Breast epithelium (tissue), 3 donors: Measurements from ENCODE around the gene PARP1.

ENCODE experiments used
- POLR2A ChIP-seq: fragments of 450-650 bp; IDR thresholded peaks from one replicate; pipeline ENCODE4 v1.6.1; 2016; ENCODE audit warnings: antibody characterized with exemption, mild to moderate bottlenecking, moderate library complexity
- TF ChIP-seq, protein P1 (sequence below), 3 donors: fragments of 450-650 bp; IDR thresholded peaks; one replicate each; pipeline ENCODE4 v1.5.1; 2016 to 2017; ENCODE audit warnings: antibody characterized with exemption in 3 of 3, mild to moderate bottlenecking in 3 of 3, moderate library complexity in 3 of 3

DNA sequence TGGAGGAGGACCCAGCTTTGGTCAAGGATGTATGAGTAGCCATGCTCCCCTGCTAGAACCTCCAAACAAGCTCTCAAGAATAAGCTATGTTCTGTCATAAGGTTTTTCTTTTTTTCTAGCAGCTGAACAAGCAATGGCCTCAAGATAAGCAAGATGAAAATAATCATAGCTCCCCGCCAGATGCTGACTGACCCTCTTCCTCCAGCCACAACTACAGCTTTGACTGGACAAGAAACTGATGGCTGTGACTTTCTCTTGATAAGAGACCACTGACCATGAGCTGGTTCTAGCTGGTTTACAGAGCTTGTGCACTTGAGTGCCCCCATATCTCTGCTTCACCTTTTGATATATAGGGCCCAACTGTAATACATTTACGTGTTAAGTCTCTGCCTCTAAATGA is 38.2 kb upstream of the PARP1 start:
- TF ChIP-seq, protein P1, sequence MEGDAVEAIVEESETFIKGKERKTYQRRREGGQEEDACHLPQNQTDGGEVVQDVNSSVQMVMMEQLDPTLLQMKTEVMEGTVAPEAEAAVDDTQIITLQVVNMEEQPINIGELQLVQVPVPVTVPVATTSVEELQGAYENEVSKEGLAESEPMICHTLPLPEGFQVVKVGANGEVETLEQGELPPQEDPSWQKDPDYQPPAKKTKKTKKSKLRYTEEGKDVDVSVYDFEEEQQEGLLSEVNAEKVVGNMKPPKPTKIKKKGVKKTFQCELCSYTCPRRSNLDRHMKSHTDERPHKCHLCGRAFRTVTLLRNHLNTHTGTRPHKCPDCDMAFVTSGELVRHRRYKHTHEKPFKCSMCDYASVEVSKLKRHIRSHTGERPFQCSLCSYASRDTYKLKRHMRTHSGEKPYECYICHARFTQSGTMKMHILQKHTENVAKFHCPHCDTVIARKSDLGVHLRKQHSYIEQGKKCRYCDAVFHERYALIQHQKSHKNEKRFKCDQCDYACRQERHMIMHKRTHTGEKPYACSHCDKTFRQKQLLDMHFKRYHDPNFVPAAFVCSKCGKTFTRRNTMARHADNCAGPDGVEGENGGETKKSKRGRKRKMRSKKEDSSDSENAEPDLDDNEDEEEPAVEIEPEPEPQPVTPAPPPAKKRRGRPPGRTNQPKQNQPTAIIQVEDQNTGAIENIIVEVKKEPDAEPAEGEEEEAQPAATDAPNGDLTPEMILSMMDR (IDR thresholded peaks at IDR 0.05), result no peak
- no peak for TF ChIP-seq POLR2A
